ENCODE data around the gene PSMD6.

PSMD6 gene

DNA sequence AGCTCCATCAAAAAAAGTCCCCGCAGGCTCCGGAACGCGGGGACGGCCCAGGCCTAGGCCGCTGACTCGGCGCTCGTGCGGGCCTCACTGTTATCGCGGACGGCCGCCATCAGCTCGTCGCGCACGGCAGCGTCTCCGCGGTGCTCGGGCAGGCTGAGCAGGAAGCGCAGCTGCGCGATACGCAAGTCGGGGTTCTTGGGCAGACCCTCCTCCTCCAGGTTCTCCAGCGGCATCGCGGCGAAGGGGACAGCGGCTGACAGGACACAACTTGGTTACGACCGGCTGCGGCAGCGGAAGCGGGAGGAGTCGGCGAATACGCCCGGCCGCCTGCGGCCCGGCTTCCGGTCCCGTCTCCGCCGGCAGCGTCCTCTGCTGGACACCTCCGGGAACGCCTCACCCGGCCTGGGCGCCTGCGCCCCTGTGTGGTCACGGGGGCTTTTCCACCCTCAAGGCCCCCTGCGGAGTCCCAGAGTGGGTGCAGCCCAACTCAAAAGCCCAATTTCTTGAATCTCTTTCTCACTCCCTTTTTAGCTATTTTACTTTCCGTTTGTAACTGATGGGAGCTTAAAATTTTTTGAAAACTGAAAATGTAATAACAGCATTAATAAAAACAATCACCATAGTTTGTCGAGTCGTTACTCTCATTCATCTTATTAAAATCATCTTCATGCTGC is at the start of gene PSMD6:
PSMD6 (minus strand) TSS at position 308 of the 674 bp plus-strand sequence; CDS start at position 233, 75 bp downstream.
- Histone ChIP-seq H3K9me3 (no peaks in the 10 kb centered on the region), H3K27me3 (peaks cover 17% of the 10 kb centered on the region), H3K27ac (peak within 1 kb of the TSS; percentile 91), H3K4me1 (ENCODE audit: control insufficient read depth in 1 of 2, insufficient read depth in 1 of 2, low read depth in 1 of 2, low read length in 1 of 2) (peaks cover 15 to 25% of the 10 kb centered on the region in 2 experiments), H3K4me3 (ENCODE audit: low read depth in 1 of 2, low read length in 1 of 2) (peak within 1 kb of the TSS; percentile 64 to 86), H3K36me3 (peaks cover 30% of the 10 kb centered on the region)
- TF ChIP-seq, protein P1, sequence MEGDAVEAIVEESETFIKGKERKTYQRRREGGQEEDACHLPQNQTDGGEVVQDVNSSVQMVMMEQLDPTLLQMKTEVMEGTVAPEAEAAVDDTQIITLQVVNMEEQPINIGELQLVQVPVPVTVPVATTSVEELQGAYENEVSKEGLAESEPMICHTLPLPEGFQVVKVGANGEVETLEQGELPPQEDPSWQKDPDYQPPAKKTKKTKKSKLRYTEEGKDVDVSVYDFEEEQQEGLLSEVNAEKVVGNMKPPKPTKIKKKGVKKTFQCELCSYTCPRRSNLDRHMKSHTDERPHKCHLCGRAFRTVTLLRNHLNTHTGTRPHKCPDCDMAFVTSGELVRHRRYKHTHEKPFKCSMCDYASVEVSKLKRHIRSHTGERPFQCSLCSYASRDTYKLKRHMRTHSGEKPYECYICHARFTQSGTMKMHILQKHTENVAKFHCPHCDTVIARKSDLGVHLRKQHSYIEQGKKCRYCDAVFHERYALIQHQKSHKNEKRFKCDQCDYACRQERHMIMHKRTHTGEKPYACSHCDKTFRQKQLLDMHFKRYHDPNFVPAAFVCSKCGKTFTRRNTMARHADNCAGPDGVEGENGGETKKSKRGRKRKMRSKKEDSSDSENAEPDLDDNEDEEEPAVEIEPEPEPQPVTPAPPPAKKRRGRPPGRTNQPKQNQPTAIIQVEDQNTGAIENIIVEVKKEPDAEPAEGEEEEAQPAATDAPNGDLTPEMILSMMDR (IDR thresholded peaks at IDR 0.05) = peak; percentile 96

DNA sequence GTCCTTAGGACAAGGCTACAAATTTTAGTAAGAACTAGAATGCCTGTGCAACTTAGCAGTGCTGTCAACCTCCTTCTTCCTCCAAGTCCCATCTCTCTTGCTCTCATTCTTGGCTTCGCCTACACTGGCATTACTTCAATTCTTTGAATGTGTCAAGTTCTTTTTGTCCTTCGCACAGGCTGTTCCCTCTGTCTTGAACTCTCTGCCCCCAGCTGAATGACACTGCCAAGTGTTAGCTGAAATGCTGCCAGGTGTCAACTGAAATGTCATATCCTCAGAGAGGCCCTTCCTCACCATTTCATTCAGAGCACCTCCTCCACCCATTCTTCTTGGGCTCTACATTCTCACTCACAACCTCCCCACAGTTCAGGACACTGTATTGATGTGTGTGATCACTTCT is 48.8 kb upstream of the PSMD6 start:
- no peaks in the 10 kb centered on the region for H3K27me3 ChIP-seq
- TF ChIP-seq, protein P1 (IDR thresholded peaks at IDR 0.05) = no peak
- no peak overlapping the region for H3K4me3 ChIP-seq (ENCODE audit: low read depth in 1 of 2, low read length in 1 of 2)
- peaks cover 33 to 37% of the 10 kb centered on the region in 2 experiments for H3K4me1 ChIP-seq (ENCODE audit: control insufficient read depth in 1 of 2, insufficient read depth in 1 of 2, low read depth in 1 of 2, low read length in 1 of 2)
- no peaks in the 10 kb centered on the region for H3K36me3 ChIP-seq
- H3K27ac ChIP-seq = no peak overlapping the region
- H3K9me3 ChIP-seq = no peaks in the 10 kb centered on the region

DNA sequence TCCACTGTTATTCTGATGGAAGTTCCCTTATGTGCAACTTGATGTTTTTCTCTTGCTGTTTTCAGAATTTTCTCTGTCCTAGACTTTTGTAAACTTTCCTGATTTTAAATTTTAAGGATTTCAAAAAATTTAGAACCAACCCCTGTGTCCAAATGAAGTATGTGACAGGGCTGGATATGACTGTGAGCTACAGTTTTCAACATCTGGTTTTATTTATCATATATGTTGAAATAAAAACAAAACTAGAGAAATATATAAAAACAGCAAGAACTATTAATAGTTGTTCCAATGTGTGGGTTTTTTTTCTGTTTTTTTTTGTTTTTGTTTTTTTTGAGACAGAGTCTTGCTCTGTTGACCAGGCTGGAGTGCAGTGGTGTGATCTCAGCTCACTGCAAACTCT is 47.4 kb upstream of the PSMD6 start:
- H3K4me1 ChIP-seq (ENCODE audit: control insufficient read depth in 1 of 2, insufficient read depth in 1 of 2, low read depth in 1 of 2, low read length in 1 of 2) = peaks cover 24 to 25% of the 10 kb centered on the region in 2 experiments

DNA sequence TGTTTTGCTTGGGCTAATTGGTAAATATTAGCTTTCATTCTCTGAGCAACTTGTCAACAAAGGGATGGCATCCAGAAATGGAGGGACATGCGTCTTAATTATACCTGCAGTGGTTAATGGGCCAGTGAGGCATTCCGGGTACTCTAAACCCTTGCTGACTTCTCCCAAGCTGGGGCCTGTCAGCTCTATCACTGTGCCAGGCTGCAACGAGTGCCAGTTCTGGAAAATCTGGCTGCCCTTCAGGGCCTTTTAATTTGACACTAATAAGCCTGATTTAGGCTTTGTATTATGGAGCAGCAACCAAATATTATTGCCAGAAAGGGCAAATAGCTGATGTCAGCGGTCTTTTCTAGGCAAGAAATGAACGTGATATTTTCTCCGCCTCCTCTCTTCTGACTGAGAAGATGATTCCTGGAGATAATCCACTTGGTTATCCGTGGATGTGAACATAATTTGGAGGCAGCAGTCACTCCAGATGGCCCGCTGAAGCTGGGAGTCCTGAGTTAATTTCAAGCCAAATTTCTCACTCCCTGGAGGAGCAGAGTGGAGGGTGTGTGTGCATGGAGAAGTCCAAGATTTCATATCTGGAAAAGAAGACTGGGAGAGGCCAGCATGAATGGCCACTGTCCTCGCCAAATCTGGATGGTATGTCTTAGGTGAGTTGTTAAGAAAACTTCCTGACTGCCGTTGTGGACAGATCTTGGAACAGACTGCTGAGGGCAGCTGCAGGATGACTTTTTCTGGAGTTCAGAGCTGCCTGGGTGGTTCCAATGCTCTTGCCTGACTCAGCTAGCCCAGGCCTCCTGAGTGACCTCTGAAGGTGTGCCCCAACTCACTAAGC is 44.4 kb upstream of the PSMD6 start:
- TF ChIP-seq, protein P1 (IDR thresholded peaks at IDR 0.05) = no peak
- Histone ChIP-seq H3K27me3 (no peaks in the 10 kb centered on the region), H3K9me3 (no peaks in the 10 kb centered on the region)

More for the DNA sequence above, 47.4 kb upstream of the PSMD6 start:
- H3K27me3 ChIP-seq = no peaks in the 10 kb centered on the region
- no peaks in the 10 kb centered on the region for H3K9me3 ChIP-seq
- H3K36me3 ChIP-seq = no peaks in the 10 kb centered on the region
- no peak overlapping the region for H3K4me3 ChIP-seq (ENCODE audit: low read depth in 1 of 2, low read length in 1 of 2)
- H3K27ac ChIP-seq = no peak overlapping the region
- TF ChIP-seq, protein P1 (IDR thresholded peaks at IDR 0.05) = no peak

DNA sequence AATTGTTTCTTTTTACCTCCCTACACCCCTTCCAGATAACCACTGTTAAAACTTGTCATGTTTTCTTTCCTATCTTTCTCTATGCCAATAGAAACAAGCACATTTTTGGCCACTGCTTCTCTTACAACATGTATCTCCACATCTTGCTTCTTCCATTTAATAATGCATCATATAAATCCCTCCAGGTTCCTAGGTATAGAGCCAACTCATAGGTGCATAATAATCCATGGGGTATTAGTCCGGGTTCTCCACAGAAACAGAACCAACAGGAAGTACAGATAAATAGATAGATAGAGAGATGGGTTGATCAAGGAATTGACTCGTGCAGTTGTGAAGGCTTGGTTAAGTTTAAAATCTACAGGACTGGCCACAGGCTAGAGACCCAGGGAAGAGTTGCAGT is 41.5 kb upstream of the PSMD6 start:
- TF ChIP-seq, protein P1 (IDR thresholded peaks at IDR 0.05) = no peak
- Histone ChIP-seq H3K4me3 (ENCODE audit: low read depth in 1 of 2, low read length in 1 of 2) (no peak overlapping the region), H3K27ac (no peak overlapping the region), H3K4me1 (ENCODE audit: control insufficient read depth in 1 of 2, insufficient read depth in 1 of 2, low read depth in 1 of 2, low read length in 1 of 2) (peaks cover 16 to 20% of the 10 kb centered on the region in 2 experiments), H3K9me3 (no peaks in the 10 kb centered on the region), H3K36me3 (no peaks in the 10 kb centered on the region), H3K27me3 (no peaks in the 10 kb centered on the region)

More for the DNA sequence above, 44.4 kb upstream of the PSMD6 start:
- no peak overlapping the region for H3K27ac ChIP-seq
- H3K36me3 ChIP-seq = no peaks in the 10 kb centered on the region
- no peaks in the 10 kb centered on the region for H3K4me1 ChIP-seq (ENCODE audit: control insufficient read depth in 1 of 2, insufficient read depth in 1 of 2, low read depth in 1 of 2, low read length in 1 of 2)
- no peak overlapping the region for H3K4me3 ChIP-seq (ENCODE audit: low read depth in 1 of 2, low read length in 1 of 2)
